HG02970 (cell line): ENCODE measurements around the gene PIAS2.
"Not testable (repeated sequence)": the region's sequence is repeated elsewhere in the genome, so short reads cannot be mapped to it uniquely, and the experiment has no call there.

Experiments
- ATAC-seq: cut with Tn5 transposase; IDR thresholded peaks from one replicate; pipeline ENCODE4 v1.9.1; 2021; ENCODE audit warnings: mild to moderate bottlenecking, moderate library complexity, moderate number of reproducible peaks; ENCODE audit not compliant: unreplicated experiment, low FRiP score

Gene PIAS2

DNA sequence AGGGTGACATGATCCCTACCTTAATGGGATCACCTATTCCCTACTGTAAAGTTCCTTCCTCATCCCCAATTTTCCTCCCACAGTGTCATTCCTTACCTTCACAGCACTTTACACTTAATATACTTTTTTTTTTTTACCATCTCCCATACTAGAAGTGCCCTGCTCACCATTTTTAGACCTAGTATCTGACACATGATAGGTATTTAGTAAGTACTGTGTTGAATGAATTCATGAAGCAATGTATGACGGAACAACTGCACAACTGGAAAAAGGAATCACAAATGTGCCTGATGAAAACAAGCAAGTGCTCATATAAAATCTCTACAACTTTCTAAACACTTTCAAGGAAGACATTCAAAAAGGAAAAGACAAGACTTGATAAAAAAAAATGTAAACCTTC lies 83.4 kb downstream of the PIAS2 start:
- ATAC-seq: no peak

DNA sequence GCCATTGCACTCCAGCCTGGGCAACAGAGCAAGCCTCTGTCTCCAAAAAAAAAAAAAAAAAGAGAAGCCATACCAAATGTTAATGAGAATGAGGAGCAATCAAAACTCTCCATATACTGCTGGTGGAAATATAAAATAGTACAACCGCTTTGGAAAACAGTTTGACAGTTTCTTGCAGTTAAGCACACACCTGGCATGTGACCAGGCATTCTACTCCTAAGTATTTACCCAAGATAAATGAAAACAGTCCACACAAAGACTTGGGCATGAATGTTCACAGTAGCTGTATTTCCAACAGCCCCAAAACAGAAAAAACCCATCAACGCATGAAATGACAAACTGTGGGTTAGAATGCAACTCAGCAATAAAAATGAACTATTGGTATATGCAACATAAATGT lies 84.5 kb downstream of the PIAS2 start:
- ATAC-seq: no peak

DNA sequence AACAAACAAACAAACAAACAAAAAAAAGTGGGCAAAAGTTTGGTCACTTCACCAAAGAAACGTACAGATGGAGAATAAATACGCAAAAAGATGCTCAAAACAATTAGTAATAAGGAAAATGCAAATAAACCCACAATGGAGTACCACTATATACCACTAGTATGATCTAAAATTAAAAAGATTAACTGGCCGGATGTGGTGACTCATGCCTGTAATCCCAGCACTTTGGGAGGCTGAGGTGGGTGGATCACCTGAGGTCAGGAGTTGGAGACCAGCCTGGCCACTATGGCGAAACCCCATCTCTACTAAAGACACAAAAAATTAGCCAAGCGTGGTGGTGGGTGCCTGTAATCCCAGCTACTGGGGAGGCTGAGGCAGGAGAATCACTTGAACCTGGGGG lies 84.9 kb downstream of the PIAS2 start:
- ATAC-seq: not testable (repeated sequence)

DNA sequence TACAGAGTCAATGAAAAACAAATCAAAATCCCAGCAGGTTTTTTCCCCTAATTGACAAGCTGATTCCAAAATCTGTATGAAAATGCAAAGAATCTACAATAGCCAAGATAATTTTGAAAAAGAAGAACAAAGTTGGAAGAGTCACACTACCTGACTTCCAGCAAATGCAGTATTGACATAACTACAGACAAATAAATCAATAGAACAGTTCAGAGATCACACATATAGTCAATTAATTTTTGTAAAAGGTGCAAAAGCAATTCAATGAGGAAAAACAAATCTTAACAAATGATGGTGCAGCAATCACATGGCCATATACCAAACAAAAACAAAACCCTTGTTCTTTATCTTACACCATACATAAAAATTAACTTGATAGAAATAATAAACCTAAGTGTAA lies 85.9 kb downstream of the PIAS2 start:
- no peak for ATAC-seq

DNA sequence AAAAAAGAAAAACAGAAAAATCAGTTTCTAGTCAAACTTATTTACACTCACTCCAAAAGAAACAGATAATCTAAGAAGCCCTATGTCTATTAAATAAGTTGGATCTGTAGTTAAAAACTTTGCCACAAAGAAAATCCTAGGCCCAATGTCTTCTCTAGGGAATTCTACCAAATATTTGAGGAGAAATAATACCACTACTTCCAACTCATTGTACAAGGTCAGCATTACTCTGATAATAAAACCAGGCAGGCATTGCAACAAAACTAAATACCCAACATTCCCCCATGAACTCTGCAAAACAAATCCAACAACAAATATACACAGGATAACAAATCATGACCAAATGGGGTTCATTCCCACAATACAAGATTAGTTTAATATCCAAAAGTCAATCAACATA lies 86.7 kb downstream of the PIAS2 start:
- ATAC-seq: no peak

DNA sequence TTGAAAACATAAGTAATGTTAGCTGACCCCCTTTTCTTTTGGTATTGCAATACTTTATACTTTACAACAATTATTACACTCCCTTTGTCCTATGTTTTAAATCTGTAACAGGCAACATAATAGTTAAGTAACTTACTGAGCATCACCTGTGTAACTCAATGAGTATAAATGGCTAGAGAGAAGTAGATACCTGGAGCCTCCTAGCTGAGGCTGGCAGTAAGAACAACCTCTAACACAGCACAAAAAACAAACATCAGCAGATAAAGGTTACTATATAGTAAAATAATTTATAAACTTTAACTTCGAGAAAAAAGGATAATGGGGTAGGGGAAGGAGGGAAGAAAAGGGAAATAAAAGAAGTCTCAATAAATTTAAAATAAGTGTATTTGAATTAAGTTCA lies 87.4 kb downstream of the PIAS2 start:
- no peak for ATAC-seq

DNA sequence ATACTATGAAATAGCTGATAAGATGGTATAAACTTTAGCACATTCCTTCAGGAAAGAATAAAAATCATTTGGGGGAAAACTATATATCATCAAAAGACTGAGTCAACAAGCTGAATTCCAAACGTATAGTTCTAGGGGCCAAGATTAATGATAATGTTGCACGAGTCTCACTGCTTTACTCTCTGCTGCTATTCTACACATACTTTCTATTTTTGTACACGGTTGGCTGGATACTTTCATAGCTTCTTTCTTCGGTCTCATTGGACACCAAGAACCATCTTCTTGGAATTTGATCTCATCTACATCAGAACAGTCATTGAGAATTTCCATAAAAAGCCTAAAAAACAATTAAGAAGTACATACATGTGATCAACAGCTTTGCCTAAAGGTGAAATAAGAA lies 87.8 kb downstream of the PIAS2 start:
- no peak for ATAC-seq

DNA sequence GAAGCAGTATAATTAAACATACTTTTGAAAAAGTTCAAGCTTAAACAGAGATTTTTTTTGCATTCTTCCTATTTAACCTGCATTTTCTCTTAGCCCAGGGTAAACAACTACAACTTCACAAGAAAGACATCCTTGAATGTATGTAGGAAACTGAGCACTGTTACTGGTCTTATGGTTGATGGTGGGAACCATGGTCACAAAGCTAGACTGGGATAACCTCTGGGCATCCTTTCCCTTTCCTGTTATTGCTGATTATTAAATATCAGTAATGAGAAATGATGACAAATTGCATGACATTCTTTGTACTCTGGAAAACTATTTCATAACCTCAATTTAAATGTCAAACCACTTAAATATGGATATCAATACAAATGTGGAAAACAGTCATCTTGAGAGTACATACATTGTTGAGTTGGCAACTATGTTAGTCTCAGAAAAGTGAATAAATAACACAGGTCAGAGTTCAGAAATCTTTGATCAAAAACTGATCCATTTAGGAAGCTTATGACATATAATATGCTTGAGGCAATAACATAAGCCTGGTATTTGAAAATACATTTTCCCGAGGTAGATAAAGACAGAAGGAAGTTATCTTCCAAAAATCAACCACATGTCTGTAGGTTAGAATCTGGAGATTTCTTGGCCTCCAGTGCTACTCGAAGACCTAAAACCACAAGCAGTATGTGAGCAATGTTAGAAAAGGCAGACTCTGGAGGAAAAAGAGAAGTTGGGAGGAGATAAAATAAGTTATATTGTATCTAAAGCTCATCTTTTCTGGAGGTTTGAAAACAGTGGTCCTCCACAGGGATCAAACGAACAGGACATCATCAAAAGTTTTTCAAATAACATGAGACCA lies 95.2 kb downstream of the PIAS2 start:
- ATAC-seq: no peak

DNA sequence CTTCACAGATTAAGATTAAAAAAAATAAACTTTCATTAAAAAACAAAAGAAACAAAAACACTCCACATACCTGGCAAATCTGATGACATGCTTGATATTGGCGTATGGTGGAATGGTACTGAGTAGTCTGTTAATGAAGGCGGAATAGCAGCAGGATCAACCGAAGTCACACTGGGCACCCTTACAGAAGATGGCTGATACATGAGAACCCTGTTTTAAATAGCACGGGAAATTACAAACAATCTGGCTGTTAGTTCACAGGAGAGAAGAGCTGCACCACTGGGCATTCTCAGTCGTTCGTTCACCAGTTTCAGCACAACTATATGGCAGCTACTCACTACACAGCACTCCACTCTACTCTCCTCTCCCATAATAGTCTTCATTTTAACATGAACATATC lies 96.4 kb downstream of the PIAS2 start:
- no peak for ATAC-seq

DNA sequence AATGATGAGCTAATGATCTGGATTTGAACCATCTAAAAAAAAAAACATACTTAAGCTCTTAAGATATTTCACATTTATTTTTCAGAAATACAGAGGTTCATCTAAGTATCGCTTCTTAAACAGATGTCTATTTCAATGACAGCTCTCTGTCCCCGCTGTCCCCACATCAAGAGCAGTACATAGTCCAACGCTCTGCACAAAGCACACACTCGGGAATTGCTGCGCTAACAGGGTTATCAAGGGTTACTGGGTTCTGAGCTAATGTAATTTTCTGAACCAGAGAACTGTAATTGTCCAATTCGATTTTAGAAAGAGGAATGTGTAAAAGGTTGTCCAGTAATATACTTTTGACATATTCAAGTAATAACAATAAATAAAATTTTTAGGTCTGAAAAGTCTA lies 101.6 kb downstream of the PIAS2 start:
- ATAC-seq: no peak

DNA sequence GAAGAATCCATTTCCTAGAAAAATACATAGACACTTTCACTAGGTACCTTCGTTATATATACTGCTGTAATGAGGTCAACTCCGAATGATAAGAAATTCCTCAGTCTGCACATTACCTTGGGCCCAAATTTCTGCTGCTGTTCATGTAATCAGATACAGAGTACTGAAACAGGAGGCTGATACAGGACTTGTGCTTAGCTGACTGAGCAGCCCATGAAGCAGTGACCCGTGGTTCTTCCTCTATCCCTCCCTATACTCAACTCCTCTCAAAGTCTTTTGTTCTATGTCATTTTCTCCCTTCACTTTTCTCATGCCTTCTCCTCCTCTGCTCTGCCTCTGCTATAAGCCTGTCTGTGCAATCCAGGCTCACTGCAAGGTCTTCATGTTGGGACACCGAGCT lies 102.9 kb downstream of the PIAS2 start:
- ATAC-seq: no peak

DNA sequence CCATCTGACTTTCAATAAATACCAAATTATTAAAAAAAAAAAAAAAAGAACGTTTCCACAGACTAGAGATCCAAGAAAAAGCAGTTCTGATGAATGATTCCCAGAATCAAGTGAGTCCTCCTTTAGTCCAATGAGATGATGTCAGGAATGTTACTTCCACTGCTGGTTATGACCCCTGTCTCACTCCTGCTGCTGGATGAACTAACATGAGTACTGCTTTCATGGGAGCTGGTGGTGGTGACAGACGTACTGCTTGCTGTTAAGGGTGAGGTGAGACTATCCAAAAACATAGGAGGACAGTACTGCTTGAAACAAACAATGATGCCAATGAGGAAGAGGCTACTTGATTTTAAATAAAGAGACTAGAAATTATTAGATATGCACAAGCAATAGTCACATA lies 105.0 kb downstream of the PIAS2 start:
- no peak for ATAC-seq

DNA sequence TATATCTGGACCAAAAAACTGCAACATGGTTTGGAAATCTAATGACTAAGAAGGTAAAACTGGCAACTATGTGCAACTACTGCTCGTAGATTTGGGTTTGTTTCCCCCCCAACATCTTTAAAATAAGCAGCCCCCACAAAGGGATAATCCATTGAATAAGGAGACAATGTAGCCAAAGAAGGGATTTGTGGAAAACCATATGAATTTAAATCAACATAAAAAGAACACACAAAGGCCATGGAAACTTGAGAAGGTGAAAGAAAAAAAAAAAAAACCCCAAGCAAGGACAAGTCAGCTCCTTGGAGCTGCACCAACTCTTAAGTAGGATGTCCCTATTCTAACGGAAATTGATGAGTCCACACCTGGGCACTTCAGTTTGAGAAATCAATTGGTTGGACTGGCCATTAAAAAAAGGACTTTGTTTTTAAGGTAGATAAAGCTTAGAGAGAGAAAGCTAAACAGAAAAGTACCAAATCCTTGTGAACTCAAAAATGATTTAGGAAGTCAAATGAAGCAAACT lies 106.8 kb downstream of the PIAS2 start:
- no peak for ATAC-seq

DNA sequence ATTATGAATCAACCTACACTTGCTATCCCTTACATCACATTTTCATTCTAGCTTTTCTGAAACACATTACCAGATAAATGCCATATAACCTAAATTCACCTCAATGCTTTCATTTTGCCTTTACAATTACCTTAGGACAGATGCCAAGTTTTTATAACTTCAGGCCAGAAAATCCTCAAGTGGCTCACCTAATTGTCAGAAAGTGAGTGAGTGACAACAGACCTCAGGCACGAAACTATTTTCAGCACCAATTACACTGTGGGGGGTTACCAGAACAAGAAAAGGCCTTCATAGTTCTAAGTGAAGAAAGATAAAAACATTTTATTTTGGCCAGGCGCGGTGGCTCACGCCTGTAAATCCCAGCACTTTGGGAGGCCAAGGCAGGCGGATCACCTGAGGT lies 108.2 kb downstream of the PIAS2 start:
- ATAC-seq: no peak

DNA sequence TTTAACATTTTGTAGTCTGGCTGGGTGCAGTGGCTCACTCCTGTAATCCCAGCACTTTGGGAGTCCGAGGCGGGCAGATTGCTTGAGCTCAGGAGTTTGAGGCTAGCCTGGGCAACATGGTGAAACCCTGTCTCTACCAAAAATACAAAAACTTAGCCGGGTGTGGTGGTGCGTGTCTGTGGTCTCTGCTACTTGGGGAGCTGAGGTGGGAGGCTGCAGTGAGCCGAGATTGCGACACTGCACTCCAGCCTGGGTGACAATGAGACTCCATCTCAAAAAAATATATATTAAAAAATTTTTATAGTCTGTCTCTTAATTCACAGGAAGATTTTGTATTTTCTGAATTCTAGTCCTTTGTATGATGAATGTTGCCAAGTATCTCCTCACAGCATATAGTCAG lies 121.4 kb downstream of the PIAS2 start:
- ATAC-seq: not testable (repeated sequence)

DNA sequence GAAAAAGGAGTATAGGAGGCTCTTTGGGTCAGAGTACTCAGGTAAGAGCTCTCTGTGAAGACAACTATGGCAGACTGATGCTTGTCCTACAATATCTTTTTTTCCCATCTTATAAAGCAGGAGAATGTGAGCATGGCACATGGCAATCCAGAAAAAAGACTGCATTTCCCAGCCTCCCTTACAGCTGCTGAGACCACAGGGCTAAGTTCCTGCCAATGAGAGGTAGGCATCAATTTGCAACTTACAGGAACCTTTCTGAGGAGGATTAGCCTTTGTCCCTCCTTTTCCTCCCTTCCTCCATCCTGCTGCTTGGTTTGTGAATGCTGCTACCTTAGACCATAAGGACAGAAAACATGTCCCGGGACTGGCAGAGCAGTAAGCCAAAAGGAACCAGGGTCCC lies 122.7 kb downstream of the PIAS2 start:
- no peak for ATAC-seq

DNA sequence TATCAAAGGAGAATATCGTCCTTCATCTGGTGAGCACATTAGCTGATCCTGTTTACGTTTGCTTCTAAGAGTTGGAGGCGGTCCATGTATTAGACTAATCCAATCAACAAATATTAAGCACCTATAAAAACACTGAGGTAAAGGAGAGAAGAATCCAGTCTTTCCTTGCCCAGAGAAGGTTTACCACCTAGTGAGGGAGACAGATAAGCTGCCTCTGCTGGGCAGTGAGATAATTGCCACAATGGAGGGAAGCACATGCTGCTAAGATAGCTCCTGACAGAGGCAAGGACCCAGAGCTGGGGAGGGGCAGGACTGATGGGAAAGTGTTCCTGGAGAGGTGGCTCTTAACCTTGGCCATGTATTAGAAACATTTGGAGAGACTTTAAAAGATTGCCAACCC lies 123.7 kb downstream of the PIAS2 start:
- no peak for ATAC-seq

DNA sequence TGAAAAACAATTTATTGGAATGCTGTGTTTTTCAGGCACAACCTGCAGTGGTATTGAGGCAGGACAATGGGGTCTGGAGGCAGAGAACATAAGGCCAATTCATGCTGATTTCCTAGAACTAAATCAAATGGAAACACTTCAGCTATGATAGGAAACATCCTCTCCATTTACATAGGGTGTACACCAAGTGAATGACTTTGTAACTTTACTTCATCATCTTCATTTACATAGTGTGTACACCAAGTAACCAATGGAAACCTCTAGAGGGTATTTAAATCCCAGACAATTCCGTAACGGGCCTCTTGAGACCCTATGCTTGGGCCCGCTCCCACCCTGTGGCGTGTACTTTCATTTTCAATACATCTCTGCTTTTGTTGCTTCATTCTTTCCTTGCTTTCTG lies 128.2 kb downstream of the PIAS2 start:
- no peak for ATAC-seq

DNA sequence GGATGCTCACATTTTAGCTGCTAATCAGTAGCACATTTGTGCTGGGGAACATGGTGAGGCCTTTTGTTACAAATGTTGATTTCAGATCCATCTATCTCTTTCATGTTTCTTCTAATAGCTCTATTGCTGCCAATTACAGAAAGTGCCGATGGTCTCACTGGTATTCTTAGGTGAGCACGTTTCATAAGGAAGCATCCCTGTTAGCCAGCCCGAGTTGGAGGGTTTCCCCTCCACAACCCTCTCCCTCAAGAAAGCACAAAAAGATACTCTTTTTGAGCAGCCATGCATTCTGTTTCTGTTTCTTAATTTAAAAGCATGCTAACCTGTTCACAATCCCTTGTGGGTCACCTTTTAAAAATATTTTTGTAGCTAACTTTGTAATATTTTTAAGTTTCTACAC lies 129.6 kb downstream of the PIAS2 start:
- no peak for ATAC-seq

DNA sequence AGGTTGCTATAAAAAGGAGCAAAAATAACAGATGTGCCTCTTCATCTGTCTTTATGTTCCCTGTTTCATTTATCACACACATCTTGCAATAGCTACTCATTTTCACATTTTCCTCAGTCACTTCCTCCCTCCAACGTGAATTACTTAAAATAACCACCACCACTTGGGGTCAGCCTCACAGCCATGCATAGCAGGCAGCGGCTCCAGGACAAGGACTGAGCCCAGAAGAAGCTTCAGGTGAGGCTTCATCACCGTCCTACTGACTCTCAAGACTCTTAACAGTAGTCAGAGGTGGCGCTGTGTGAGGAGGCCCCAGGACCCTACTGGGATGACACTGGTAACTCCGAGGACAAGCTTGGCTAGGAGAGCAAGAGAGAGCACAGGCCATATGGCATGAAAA lies 144.9 kb downstream of the PIAS2 start:
- no peak for ATAC-seq

DNA sequence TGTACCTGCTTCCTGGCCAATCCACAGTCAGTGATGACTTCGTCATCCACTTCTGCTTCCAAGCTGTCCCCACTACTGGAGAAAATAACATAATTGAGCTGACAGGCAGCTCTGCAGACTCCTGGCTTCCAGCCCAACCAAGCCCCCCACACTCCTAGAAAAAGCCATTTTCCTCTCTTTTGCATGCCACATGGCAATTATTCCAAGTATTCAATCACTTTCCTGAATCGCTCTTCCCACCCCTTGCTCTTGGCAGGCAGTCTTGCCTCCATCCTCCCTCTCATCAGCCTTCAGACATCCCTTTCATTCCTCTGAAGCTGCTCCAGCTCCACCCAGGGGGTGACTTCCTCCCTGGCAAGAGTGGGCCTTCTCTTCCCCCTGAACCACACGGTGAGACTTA lies 146.2 kb downstream of the PIAS2 start:
- no peak for ATAC-seq

DNA sequence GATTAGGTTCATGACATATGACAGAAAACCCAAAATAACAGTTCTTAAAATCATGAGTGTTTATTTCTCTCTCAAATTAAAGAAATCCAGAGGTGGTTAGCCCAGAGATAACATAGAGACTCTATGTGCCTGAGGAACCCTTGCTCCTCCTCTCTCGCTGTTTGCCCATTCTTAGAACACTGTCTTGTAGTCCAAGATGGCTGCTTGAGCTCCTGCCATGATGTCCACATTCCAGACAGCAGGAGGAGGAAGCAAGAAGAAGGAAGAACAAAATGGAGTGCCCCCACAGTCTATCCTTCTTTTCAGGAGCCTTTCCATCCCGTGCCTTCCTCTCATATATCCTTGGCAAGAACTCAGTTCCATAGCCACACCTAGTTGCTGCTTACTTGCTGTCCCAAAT lies 146.6 kb downstream of the PIAS2 start:
- ATAC-seq: no peak
